ENCODE data around the gene FAM107A. TPM values are rescaled to one million over a fixed set of nuclear protein-coding genes. Genes with fewer than 3 reads are reported as not detected.

FAM107A gene
- total and polyA plus RNA-seq, 2 experiments from 2014 or later = 1.0 to 1.1 TPM

DNA sequence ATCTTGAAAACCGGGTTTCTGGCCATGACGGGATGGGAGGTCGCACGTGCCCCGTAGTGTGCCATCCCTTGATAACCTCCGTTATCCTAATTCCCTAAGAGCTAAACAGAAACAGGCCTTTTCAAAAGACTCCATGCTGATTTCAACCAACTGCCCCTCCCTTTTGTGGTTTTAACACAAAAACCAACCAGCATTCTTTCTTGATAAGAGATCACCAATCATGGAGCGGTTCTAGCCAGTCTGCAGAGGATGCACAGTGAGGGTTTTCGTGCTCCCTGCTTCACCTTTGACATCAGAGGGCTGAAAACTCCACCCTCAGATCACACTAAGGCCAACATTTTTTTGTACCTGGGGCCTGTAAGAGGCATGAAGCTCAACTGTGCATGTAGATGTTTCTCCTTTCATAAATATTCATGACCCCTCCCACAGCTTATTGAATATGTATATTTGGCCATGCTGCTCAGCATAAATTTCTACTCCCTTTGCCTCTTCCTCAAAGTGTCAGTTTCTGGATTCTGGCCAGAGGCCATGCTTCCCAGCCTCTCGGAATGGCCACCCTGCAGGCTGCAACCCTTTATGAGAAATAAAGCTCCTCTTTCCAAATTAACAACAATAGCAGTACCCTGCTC lies 48.1 kb upstream of the FAM107A start (continued):
- TF ChIP-seq EZH2phosphoT487 (IDR thresholded peaks at IDR 0.05; ENCODE audit: unreplicated experiment) = no peak
- no peak for TF ChIP-seq CTCF (conservative IDR thresholded peaks at IDR 0.05; ENCODE audit: low read depth in 2 of 2)
- TF ChIP-seq ZNF114 (CRISPR knock-in tag; IDR thresholded peaks at IDR 0.05) = no peak

- H3K27ac ChIP-seq (ENCODE audit: low read depth) = no peak overlapping the region
- Mint-ChIP-seq H3K4me1 (no peaks in the 10 kb centered on the region; the same call in 2 of the 3 replicates), H3K4me3 (no peak overlapping the region), H3K36me3 (ENCODE audit: low read depth) (no peaks in the 10 kb centered on the region), H3K27me3 (ENCODE audit: insufficient read depth, low read depth, poor library complexity) (peaks cover 3% of the 10 kb centered on the region), H3K27ac (no peak overlapping the region), H3K9me3 (no peaks in the 10 kb centered on the region; the same call in 2 of the 3 replicates)
- no peaks in the 10 kb centered on the region for H3K27me3 ChIP-seq (ENCODE audit: insufficient read depth)
- ATAC-seq (no peak), DNase-seq (ENCODE audit: low spot score) (no peak)
- no peak overlapping the region for H3K4me2 ChIP-seq
- no peaks in the 10 kb centered on the region for H3K79me2 ChIP-seq (replicated peaks; ENCODE audit: insufficient read depth)
- TF ChIP-seq CTCF (conservative IDR thresholded peaks at IDR 0.05; ENCODE audit: low read depth in 2 of 2) (no peak), ZNF114 (CRISPR knock-in tag; IDR thresholded peaks at IDR 0.05) (no peak), STAT1 (IDR thresholded peaks at IDR 0.05; ENCODE audit: unreplicated experiment) (no peak), JUNB (IDR thresholded peaks at IDR 0.05; ENCODE audit: unreplicated experiment) (no peak)
- no peaks in the 10 kb centered on the region for H3K9me2 ChIP-seq (ENCODE audit: insufficient read depth)
- H3F3A ChIP-seq (replicated peaks; ENCODE audit: low read depth) = no peaks in the 10 kb centered on the region
- H3K4me1 ChIP-seq (ENCODE audit: insufficient read depth) = no peaks in the 10 kb centered on the region
- H2AFZ ChIP-seq = no peak overlapping the region
- H3K4me3 ChIP-seq = no peak overlapping the region
- no peaks in the 10 kb centered on the region for H4K20me1 ChIP-seq (replicated peaks; ENCODE audit: insufficient read depth)
- no peaks in the 10 kb centered on the region for H3K36me3 ChIP-seq (ENCODE audit: insufficient read depth)
Measured at GRCh38 chr3:58624550-58624949, 47.4 kb upstream of the FAM107A start.

- H3K27me3 ChIP-seq (ENCODE audit: insufficient read depth) = no peaks in the 10 kb centered on the region
- Mint-ChIP-seq H3K4me3 (no peak overlapping the region), H3K9me3 (no peaks in the 10 kb centered on the region; the same call in 2 of the 3 replicates), H3K4me1 (no peaks in the 10 kb centered on the region; the same call in 2 of the 3 replicates), H3K36me3 (ENCODE audit: low read depth) (no peaks in the 10 kb centered on the region), H3K27me3 (ENCODE audit: insufficient read depth, low read depth, poor library complexity) (peaks cover 5% of the 10 kb centered on the region), H3K27ac (no peak overlapping the region)
- no peaks in the 10 kb centered on the region for H4K20me1 ChIP-seq (replicated peaks; ENCODE audit: insufficient read depth)
- H3K9me2 ChIP-seq (ENCODE audit: insufficient read depth) = no peaks in the 10 kb centered on the region
- no peak overlapping the region for H3K27ac ChIP-seq (ENCODE audit: low read depth)
- no peak overlapping the region for H3K4me2 ChIP-seq
- H3F3A ChIP-seq (replicated peaks; ENCODE audit: low read depth) = no peaks in the 10 kb centered on the region
- H3K36me3 ChIP-seq (ENCODE audit: insufficient read depth) = no peaks in the 10 kb centered on the region
- no peaks in the 10 kb centered on the region for H3K79me2 ChIP-seq (replicated peaks; ENCODE audit: insufficient read depth)
- no peaks in the 10 kb centered on the region for H3K4me1 ChIP-seq (ENCODE audit: insufficient read depth)
- no peak overlapping the region for H3K4me3 ChIP-seq
- no peak overlapping the region for H2AFZ ChIP-seq
- DNase-seq (ENCODE audit: low spot score) = no peak
- ATAC-seq = no peak
- TF ChIP-seq CREB1 (CRISPR knock-in tag; IDR thresholded peaks at IDR 0.05; ENCODE audit: low read depth) = no peak
- TF ChIP-seq JUNB (IDR thresholded peaks at IDR 0.05; ENCODE audit: unreplicated experiment) = no peak
- no peak for TF ChIP-seq CTCF (conservative IDR thresholded peaks at IDR 0.05; ENCODE audit: low read depth in 2 of 2)
- TF ChIP-seq ETS1 (IDR thresholded peaks at IDR 0.05) = no peak
Measured at GRCh38 chr3:58623961-58624360, 46.8 kb upstream of the FAM107A start.
